ENCODE results near the gene CFAP61.
"Not testable (repeated sequence)": the region's sequence is repeated elsewhere in the genome, so short reads cannot be mapped to it uniquely, and the experiment has no call there.

The CFAP61 gene

DNA sequence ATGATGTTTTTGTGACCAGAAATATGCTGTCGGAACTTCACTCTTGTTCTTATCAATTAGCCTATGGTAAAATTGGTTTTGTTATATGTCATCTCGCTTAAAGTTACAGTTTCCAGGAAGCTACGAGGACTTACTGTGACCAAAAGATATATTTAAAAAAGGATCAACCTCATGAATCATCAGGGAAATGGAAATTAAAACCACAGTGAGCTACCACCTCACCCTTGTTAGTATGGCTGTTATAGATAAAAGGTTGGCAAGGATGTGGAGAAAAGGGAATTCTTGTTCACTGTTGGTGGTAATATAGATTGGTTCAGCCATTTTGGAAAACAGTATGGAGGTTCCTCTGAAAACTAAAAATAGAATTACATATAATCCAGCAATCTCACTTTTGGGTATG, 301.2 kb downstream of the CFAP61 start:
- Histone ChIP-seq H3K4me1 (ENCODE audit: control insufficient read depth, insufficient read depth, low read length) (no peaks in the 10 kb centered on the region), H3K9ac (ENCODE audit: low read depth, low read length) (no peak overlapping the region), H3K9me3 (ENCODE audit: control insufficient read depth, insufficient read depth, low read length) (peaks cover 2% of the 10 kb centered on the region), H3K27me3 (ENCODE audit: control insufficient read depth, insufficient read depth, low read length) (peaks cover under 1% of the 10 kb centered on the region), H3K36me3 (ENCODE audit: control insufficient read depth, insufficient read depth, low read length) (no peaks in the 10 kb centered on the region), H3K4me3 (ENCODE audit: low read depth, low read length) (no peak overlapping the region)

DNA sequence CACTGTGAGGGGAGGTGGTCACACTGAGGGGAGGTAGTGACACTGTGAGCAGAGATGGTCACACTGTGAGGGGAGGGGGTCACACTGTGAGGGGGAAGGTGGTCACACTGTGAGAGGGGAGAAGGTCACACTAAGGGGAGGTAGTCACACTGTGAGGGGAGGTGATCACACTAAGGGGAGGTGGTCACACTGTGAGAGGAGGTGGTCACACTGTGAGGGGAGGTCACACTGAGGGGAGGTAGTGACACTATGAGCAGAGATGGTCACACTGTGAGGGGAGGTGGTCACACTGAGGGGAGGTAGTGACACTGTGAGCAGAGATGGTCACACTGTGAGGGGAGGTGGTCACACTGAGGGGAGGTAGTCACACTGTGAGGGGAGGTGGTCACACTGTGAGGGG, 303.2 kb downstream of the CFAP61 start:
- not testable (repeated sequence) for H3K36me3 ChIP-seq (ENCODE audit: control insufficient read depth, insufficient read depth, low read length); H3K9me3 ChIP-seq (ENCODE audit: control insufficient read depth, insufficient read depth, low read length); H3K9ac ChIP-seq (ENCODE audit: low read depth, low read length); H3K4me3 ChIP-seq (ENCODE audit: low read depth, low read length); H3K4me1 ChIP-seq (ENCODE audit: control insufficient read depth, insufficient read depth, low read length)
- peaks cover 16% of the 10 kb centered on the region for H3K27me3 ChIP-seq (ENCODE audit: control insufficient read depth, insufficient read depth, low read length)

DNA sequence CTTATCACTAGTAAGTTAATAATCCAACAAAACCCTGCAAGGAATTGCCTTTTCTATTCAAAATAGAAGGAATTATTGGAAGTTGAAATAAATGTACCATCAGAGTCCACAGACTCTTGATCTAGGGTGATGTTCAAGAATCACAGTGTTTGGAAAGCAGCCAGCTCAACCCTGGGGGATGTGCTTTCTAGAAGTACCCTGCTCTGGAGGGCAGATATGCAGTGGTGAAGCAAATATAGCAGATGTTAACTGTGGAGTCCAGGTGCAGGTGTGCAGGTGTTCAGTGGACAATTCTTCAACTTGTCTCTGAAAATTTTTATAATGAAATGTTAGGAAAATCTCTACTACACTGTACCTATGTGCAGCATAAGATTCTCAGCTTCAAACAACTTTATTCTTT, 306.5 kb downstream of the CFAP61 start:
- H3K4me1 ChIP-seq (ENCODE audit: control insufficient read depth, insufficient read depth, low read length), result peaks cover 10% of the 10 kb centered on the region
- no peaks in the 10 kb centered on the region for H3K36me3 ChIP-seq (ENCODE audit: control insufficient read depth, insufficient read depth, low read length)
- no peaks in the 10 kb centered on the region for H3K9me3 ChIP-seq (ENCODE audit: control insufficient read depth, insufficient read depth, low read length)
- no peak overlapping the region for H3K9ac ChIP-seq (ENCODE audit: low read depth, low read length)
- no peak overlapping the region for H3K4me3 ChIP-seq (ENCODE audit: low read depth, low read length)
- H3K27me3 ChIP-seq (ENCODE audit: control insufficient read depth, insufficient read depth, low read length), result peaks cover 46% of the 10 kb centered on the region

DNA sequence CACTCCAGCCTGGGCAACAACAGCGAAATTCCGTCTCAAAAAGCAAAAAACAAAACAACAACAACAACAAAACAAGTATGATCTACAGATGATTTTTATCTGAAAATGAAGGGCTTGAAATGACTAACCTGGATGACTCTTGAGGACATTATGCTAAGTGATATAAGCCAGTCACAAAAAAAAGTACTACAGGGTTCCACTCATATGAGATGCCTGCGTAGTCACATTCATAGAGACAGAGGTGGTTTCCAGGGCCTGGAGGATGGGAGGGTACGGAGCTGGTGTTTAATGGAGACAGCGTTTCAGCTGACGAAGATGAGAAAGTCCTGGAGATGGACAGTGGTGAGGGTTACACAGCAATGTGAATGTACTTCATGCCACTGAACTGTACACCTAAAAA, 307.3 kb downstream of the CFAP61 start:
- H3K9me3 ChIP-seq (ENCODE audit: control insufficient read depth, insufficient read depth, low read length), result no peaks in the 10 kb centered on the region
- peaks cover 53% of the 10 kb centered on the region for H3K27me3 ChIP-seq (ENCODE audit: control insufficient read depth, insufficient read depth, low read length)
- H3K9ac ChIP-seq (ENCODE audit: low read depth, low read length), result no peak overlapping the region
- no peak overlapping the region for H3K4me3 ChIP-seq (ENCODE audit: low read depth, low read length)
- H3K36me3 ChIP-seq (ENCODE audit: control insufficient read depth, insufficient read depth, low read length), result no peaks in the 10 kb centered on the region
- peaks cover 10% of the 10 kb centered on the region for H3K4me1 ChIP-seq (ENCODE audit: control insufficient read depth, insufficient read depth, low read length)

DNA sequence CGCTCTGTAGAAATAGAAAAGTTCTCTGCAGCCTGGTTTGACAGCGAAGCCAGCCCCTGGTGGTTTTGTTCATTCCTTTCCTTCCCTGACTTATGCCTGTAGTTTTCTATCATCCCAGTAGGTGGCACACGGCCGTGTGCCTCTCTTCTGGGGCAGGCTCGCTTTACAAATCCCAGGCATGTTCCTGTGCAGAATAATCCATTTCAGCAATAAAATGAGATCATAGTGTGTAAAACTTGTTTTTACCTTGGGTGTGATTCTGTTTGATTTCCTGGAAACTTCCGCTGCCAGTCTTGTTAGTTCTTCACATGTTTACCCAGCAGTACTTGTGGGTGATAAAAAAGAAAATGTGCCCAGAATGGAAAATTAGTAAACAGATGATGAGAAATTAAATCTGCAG, 308.1 kb downstream of the CFAP61 start:
- peaks cover 62% of the 10 kb centered on the region for H3K27me3 ChIP-seq (ENCODE audit: control insufficient read depth, insufficient read depth, low read length)

DNA sequence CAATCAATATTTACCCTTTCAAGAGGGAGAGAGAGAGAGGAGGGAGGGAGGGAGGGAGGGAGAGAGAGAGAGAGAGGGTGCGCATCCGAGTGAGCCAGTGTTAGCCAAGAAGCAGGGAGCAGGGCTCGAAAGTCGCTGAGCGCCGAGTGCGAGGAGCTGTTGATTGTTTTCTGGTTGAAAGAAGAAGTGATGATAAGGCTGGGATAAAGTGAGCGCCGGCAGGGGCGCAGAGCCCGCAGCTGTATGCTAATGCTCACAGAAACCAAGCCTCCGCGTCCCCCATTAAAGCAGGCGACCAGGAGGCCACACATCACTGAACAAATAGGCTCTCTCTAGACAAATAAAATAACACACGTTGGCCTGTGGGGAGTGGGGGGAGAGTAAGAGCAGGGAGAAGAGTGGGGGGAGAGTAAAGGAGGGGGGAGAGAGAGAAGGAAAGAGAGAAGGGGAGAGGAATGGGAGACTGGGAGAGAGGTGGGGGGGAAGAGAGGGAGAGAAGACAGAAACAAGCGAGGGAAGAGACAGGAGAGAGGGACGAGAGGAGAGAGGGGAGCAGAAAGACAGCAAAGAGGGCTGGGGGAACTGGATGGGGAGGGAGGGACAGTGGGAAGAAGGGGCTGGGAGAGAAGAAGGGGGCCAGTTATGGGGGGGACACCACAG, 310.6 kb downstream of the CFAP61 start:
- no peaks in the 10 kb centered on the region for H3K9me3 ChIP-seq (ENCODE audit: control insufficient read depth, insufficient read depth, low read length)
- H3K4me3 ChIP-seq (ENCODE audit: low read depth, low read length), result peak overlapping the region; percentile 53
- H3K9ac ChIP-seq (ENCODE audit: low read depth, low read length), result no peak overlapping the region
- peaks cover 74% of the 10 kb centered on the region for H3K27me3 ChIP-seq (ENCODE audit: control insufficient read depth, insufficient read depth, low read length)
- H3K36me3 ChIP-seq (ENCODE audit: control insufficient read depth, insufficient read depth, low read length), result no peaks in the 10 kb centered on the region
- H3K4me1 ChIP-seq (ENCODE audit: control insufficient read depth, insufficient read depth, low read length), result peaks cover 17% of the 10 kb centered on the region

More for the DNA sequence above, 308.1 kb downstream of the CFAP61 start:
- Histone ChIP-seq H3K9me3 (ENCODE audit: control insufficient read depth, insufficient read depth, low read length) (no peaks in the 10 kb centered on the region), H3K9ac (ENCODE audit: low read depth, low read length) (no peak overlapping the region), H3K36me3 (ENCODE audit: control insufficient read depth, insufficient read depth, low read length) (no peaks in the 10 kb centered on the region), H3K4me3 (ENCODE audit: low read depth, low read length) (no peak overlapping the region), H3K4me1 (ENCODE audit: control insufficient read depth, insufficient read depth, low read length) (peaks cover 10% of the 10 kb centered on the region)

DNA sequence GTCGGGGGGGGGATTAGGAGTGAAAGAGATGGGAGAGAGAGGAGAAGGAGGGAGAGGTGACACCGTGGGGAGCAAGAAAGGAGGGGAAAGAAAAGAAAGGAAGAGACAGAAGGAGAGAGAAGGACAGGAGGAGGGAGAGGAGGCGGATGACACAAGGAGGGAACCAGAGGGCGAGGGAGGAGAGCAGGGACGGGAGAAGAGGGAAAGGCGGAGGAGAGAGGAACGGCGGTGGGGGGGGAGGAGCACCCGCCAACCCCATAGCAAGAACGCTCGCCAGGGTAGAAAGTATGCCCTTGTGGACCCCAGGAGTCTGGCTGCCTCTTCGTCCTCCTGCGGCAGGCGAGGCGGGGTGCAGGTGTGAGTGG, 311.1 kb downstream of the CFAP61 start:
- Histone ChIP-seq H3K4me3 (ENCODE audit: low read depth, low read length) (peak overlapping the region; percentile 53), H3K27me3 (ENCODE audit: control insufficient read depth, insufficient read depth, low read length) (peaks cover 75% of the 10 kb centered on the region), H3K9ac (ENCODE audit: low read depth, low read length) (no peak overlapping the region), H3K9me3 (ENCODE audit: control insufficient read depth, insufficient read depth, low read length) (no peaks in the 10 kb centered on the region), H3K36me3 (ENCODE audit: control insufficient read depth, insufficient read depth, low read length) (no peaks in the 10 kb centered on the region), H3K4me1 (ENCODE audit: control insufficient read depth, insufficient read depth, low read length) (peaks cover 17% of the 10 kb centered on the region)

DNA sequence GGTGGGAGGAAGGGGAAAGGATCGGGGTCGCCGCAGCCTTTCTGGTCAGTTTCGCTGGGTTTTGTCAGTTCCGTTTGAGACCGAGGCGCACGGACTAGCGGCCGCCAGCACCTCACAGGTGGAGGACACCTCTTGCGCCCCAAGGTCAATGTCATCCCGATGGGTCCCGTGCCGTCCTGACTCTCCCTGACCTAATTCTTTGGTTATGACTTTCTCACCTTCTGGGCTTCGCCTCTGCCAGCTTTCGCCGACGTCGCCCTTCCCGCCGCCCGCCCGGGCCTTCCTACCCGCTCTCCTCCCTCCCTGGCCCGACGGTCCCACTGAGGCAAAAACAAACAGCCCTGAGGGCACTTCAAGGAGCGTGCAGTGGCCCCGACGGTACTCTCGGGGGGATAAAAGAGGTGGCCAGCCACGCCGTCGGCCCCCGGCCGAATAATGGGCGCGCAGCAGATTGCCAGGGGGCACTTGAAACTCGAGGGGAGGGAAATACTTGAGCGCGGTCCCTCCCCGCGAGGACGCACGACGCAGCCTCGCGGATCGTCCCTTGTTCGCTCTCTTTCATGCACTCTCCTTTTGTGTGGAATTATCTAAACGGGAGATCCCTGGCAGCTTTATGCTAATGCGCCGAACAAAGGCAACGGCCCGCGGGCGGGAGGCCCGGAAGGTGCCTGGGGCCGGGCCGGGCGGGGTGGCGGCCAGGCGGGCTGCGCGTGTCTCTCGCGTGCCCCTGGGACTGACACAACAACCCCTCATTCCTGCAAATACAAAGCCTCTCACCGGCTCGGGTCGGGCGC, 311.7 kb downstream of the CFAP61 start:
- Histone ChIP-seq H3K27me3 (ENCODE audit: control insufficient read depth, insufficient read depth, low read length) (peaks cover 74% of the 10 kb centered on the region), H3K9ac (ENCODE audit: low read depth, low read length) (no peak overlapping the region), H3K36me3 (ENCODE audit: control insufficient read depth, insufficient read depth, low read length) (no peaks in the 10 kb centered on the region), H3K4me1 (ENCODE audit: control insufficient read depth, insufficient read depth, low read length) (peaks cover 17% of the 10 kb centered on the region), H3K4me3 (ENCODE audit: low read depth, low read length) (peak overlapping the region; percentile 53), H3K9me3 (ENCODE audit: control insufficient read depth, insufficient read depth, low read length) (no peaks in the 10 kb centered on the region)

DNA sequence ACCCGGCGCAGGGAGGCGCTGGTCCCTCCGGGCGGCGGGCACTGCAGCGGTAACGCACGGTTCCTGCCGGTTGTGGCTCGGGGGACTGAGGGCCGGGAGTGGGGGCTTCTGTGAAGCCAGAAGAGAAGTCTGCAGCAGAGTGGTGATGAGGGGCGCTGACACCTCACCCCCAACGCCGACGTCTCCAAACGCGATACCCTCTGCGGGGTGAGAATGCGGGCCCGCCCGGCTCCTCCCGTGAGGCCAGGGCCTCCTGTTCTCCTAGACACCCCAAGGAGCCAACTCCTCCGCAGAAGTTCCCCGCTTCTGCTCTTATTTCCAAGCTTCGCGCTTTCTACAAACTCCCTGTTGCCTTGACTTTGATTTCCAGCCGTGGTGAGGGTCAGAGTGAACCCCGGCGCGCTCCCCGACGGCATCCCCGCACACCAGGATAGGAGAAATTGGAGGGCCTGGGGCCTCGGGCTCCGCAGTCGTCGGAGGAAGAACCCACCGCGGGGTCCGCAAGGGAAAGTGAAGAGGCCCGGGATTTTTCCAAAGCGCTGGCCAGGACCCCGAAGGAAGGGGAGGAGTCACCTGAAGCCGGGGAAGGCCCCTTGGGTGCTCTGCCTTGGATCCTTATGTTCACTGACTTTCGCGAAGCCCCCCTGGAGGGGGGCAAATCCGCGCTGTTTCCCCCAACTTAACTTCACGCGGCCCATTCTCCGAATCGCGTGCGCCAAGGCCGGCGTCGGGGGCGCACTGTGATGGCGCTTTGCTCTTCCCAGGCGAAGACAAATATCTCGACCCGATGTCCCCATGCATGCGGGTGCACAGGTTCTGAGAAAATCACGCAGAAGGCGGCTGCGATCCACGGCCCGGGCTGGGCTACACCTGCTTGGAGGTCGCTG, 312.5 kb downstream of the CFAP61 start:
- H3K27me3 ChIP-seq (ENCODE audit: control insufficient read depth, insufficient read depth, low read length), result peaks cover 76% of the 10 kb centered on the region
- no peak overlapping the region for H3K9ac ChIP-seq (ENCODE audit: low read depth, low read length)
- peak overlapping the region; percentile 53 for H3K4me3 ChIP-seq (ENCODE audit: low read depth, low read length)

DNA sequence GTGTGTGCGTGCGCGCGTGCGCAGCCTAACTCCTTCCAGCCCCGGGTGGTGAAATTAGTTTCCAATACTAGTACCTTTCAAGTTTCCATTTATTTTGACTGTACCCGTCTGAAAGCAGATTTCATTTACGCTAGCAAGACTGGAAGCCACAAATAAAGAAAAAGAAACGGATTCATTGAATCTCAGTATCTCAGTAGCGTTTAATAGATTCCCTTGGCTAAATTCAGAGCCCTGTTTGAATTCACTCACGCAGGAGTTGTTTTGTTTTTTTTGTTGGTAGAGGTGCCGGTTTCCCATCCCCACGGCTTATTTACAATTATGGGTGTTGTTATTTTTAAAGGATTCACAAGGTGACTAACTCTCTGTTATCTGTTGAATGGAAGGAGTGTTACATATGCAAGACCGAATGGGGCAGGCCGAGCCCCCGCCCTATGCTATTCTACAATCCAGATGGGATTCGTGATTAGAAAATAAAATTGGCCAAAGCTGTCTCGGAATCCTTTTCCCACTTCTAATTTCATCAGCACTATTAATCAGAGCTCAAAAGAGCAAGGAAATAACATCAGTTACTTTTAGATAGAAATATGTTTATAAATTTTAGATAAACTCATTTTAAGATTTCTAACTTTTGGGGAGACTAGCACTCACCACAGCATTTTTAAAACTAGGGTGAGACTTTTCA, 313.3 kb downstream of the CFAP61 start:
- no peaks in the 10 kb centered on the region for H3K9me3 ChIP-seq (ENCODE audit: control insufficient read depth, insufficient read depth, low read length)
- H3K9ac ChIP-seq (ENCODE audit: low read depth, low read length), result no peak overlapping the region
- H3K4me1 ChIP-seq (ENCODE audit: control insufficient read depth, insufficient read depth, low read length), result peaks cover 18% of the 10 kb centered on the region
- peak overlapping the region; percentile 53 for H3K4me3 ChIP-seq (ENCODE audit: low read depth, low read length)
- H3K27me3 ChIP-seq (ENCODE audit: control insufficient read depth, insufficient read depth, low read length), result peaks cover 77% of the 10 kb centered on the region
- H3K36me3 ChIP-seq (ENCODE audit: control insufficient read depth, insufficient read depth, low read length), result no peaks in the 10 kb centered on the region

More for the DNA sequence above, 312.5 kb downstream of the CFAP61 start:
- Histone ChIP-seq H3K9me3 (ENCODE audit: control insufficient read depth, insufficient read depth, low read length) (no peaks in the 10 kb centered on the region), H3K36me3 (ENCODE audit: control insufficient read depth, insufficient read depth, low read length) (no peaks in the 10 kb centered on the region), H3K4me1 (ENCODE audit: control insufficient read depth, insufficient read depth, low read length) (peaks cover 17% of the 10 kb centered on the region)

DNA sequence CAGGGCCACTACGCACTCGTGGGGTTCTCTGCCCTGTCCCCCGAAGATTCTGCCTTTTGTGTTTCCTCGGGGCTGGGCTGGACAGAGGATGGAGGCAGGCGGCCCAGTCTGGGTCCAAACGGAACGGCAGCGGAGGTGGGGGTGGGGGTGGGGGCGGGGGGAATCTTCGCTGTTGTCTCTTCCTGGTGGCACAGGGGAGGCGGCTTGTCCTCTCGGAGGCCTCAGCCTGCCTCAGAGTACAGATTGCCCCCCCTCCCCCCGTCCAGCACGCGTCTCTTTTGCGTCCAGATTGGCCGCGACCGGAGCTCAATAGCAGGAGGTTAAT, 314.2 kb downstream of the CFAP61 start:
- H3K9me3 ChIP-seq (ENCODE audit: control insufficient read depth, insufficient read depth, low read length), result no peaks in the 10 kb centered on the region
- peaks cover 77% of the 10 kb centered on the region for H3K27me3 ChIP-seq (ENCODE audit: control insufficient read depth, insufficient read depth, low read length)
- no peaks in the 10 kb centered on the region for H3K36me3 ChIP-seq (ENCODE audit: control insufficient read depth, insufficient read depth, low read length)
- peaks cover 26% of the 10 kb centered on the region for H3K4me1 ChIP-seq (ENCODE audit: control insufficient read depth, insufficient read depth, low read length)
- no peak overlapping the region for H3K9ac ChIP-seq (ENCODE audit: low read depth, low read length)
- H3K4me3 ChIP-seq (ENCODE audit: low read depth, low read length), result peak overlapping the region; percentile 39

All from iPS-15b (cell line).